Measurements from ENCODE around the gene RER1.

Gene RER1

GRCh38 chr1:2391931-2392509 is 379 bp downstream of the RER1 start:
- DNase-seq: no peak

DNA sequence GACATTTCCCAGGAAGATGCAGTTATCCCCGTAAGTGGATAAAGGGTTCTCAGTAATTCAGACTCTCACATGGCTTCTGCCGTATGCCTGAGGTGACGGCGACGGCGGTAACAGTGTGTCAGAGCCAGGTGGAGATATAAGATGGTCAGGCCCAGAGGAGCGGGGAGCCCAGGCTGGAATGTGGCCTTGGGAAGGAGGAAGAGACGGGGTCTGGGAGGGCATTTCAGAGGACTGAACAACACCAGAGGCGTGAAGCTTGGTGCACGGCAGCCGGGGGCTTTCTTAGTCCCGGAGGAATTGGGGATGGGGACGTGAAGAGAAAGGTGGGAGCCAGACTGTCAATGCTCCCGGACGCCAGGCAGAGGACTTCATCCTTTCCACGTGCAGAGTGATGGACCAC is 1.0 kb downstream of the RER1 start:
- no peak for DNase-seq

DNA sequence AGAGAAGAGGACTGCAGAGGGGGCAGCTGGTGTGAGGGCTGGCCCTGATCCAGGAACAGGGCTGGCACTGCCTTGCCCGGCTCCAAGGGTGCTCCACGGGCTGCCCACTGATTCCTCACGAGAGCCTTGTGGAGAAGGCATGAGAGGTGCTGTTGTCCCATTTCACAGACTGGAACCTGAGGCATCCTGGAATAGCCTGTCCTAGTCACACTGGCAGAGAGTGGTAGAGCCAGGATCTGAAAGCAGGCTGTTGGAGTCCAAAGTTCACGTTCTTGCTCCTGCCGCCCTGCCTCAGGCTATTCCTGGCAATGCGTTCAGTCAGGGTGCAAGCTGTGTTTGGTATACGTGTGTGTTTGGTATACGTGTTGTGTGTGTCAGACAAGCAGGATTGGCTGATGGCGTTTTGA is 1.8 kb downstream of the RER1 start:
- no peak for DNase-seq

DNA sequence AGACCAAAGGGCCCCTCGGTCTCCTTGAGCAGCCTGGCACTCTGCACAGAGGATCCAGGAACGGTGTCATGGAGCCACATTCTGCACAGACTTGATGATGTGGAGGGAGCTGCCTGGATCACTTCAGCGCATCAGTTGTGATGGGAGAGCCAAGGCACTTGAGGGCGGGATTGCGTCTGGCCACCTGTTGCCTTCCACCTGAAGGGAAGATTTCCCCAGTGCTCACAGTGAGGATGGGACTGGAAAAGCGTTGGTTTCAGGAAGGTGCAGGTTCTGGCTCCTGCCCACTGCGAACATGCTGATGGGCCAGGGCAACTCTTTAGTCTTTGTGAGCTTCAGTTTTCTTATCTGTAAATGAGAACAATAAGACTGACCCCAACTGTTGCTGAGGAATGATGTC is 2.6 kb downstream of the RER1 start:
- DNase-seq: no peak

DNA sequence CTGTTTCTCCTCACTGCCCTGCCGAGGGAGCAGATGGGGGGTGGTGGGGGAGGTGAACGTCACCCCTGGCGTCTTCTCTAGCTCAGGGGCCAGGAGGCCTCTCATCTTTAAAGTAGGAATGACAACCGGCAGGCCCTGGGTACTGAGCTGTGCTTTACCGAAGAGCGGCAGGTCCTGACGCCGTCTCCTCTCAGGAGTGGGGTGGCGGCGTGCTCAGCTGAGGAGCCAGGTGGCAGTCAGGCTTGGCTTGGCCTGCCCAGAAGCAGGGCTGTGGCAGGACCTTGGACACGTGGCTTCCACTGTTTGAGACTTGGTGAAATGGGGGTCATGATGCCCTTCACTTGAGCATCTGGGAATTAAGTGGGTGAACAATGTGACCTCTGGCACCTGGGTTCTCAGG is 3.1 kb downstream of the RER1 start:
- no peak for DNase-seq

- DNase-seq: no peak
These were observed 3.6 kb downstream of the RER1 start for GRCh38 chr1:2395245-2395644.

DNA sequence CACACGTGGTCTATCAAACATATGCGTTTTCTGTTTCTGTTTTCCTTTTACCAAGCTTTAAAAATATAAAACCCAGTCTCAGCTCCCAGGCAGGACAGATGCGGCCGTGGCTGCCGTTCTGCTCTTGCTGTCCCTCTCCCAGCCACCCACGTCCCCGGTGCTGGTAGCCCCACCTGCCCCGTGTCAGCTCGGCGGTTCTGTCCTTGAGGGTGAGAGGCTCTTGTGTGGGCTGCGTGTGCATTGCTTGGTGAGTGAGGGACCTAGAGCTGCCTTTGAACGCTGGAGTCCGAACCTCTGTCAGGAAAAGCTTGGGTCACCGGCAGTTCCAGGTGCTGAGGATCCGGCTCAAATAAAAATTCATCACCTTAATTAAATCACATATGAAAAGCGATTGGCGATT is 4.4 kb downstream of the RER1 start:
- DNase-seq: no peak

GRCh38 chr1:2396476-2396875 is 4.8 kb downstream of the RER1 start:
- DNase-seq: no peak

- no peak for DNase-seq
These were observed 5.5 kb downstream of the RER1 start for GRCh38 chr1:2397007-2397679.

DNA sequence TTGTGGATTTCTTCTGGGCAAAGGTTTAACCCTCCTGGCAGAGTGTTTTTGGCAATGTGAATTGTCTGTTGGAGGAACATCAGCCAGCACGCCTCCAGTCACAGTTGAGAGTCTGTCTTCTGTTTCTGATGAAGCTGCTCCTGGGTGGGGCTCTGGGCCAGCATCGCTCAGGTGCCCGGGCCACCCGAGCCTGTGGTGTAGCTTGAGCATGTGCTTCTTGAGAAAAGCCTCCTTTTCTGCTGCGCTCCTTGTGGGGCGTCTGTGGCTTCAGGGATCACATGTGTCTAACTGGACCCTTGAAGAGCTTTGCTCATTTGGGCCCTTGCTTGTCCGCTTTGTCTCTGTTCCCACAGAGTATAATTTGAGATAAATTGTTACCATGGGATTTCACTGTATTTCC is 7.2 kb downstream of the RER1 start:
- DNase-seq: no peak

- DNase-seq: no peak
These were observed 8.4 kb downstream of the RER1 start for GRCh38 chr1:2399890-2400575.

GRCh38 chr1:2400576-2400909 is 8.9 kb downstream of the RER1 start:
- no peak for DNase-seq

GRCh38 chr1:2400950-2401649 is 9.5 kb downstream of the RER1 start:
- DNase-seq: no peak

DNA sequence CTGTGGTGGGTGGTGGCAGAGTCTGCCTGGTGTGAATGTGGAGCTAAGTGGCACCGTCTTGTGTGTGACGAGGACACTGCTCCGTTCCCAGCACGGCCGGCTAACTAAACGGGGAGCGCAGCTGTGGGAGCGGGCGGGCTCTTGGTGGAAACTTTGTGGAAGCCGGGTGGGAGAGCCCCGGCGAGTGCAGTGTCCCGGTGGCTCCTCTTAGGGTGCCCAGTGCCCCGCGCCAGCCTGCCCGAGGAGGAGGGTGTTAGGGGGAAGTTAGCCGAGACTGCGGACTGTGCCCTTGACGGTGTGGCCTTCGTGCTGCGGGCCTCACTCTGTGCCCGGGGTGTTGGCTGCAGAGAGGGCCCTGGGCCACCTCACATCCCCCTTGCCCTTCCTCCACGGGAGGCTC is 10.8 kb downstream of the RER1 start:
- no peak for DNase-seq

GRCh38 chr1:2403273-2403672 is 11.6 kb downstream of the RER1 start:
- DNase-seq: no peak

GRCh38 chr1:2404142-2404889 is 12.7 kb downstream of the RER1 start:
- DNase-seq: no peak

GRCh38 chr1:2404890-2405511 is 13.4 kb downstream of the RER1 start:
- DNase-seq: no peak

DNA sequence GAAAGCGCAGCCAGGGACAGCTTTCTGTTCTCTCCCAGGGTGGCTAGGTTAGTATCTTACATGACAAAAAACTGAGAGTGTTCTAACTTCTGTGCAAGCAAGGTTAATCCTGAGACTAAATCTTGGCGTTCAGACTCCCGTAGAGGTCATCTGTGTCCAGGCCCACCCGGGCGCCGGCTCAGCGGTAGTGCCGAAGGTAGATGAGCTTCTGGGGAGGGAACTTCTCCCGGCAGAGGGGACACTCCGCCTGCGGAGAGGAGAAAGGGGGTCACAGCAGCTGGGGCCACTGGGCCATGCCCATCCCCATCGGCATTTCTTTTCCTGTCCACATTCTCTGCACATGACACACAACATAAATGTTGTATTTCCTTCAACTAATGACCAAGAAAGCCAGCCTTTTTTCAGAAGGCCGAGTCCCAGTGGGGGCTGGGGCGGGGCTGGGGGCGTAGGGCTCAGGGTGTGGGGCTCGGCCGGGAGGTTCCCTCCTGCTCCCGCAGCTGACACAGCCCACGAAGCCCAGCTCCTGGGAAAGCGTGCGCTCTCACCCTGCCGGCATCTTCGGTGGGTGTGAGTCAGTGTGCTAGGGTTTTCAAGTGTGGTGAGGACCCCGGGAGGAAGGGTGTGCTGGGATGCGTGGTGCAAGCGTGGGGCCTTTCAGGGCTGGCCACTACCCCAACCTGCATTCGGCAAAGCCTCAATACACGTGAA is 14.1 kb downstream of the RER1 start:
- no peak for DNase-seq

DNA sequence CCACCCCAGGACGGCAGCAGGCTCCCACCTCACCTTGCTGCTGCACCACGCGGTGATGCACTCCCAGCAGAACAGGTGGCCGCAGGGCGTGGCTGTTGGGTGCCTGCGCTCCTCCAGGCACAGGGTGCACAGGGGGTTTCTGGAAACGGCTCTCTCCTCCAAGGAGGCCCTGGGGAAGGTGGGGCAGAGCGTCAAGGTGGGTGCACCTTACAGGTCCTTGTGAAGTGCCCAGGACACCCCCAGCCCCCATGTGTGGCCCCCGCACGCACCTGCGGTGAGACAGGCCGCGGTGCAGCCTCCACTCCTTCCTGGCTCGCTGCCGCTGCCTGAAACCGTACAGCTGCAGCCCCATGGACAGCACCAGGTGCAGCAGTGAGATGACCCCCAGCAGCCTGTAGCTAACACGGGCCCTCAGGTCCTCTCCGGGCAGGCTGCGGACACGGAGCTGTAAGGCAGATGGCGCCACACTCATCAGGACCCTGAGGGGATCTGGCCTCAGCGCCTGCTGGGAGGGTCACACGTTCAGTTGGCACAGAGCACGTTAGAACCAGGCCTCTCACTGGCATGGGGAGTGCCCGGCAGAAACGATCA is 14.9 kb downstream of the RER1 start:
- no peak for DNase-seq

DNA sequence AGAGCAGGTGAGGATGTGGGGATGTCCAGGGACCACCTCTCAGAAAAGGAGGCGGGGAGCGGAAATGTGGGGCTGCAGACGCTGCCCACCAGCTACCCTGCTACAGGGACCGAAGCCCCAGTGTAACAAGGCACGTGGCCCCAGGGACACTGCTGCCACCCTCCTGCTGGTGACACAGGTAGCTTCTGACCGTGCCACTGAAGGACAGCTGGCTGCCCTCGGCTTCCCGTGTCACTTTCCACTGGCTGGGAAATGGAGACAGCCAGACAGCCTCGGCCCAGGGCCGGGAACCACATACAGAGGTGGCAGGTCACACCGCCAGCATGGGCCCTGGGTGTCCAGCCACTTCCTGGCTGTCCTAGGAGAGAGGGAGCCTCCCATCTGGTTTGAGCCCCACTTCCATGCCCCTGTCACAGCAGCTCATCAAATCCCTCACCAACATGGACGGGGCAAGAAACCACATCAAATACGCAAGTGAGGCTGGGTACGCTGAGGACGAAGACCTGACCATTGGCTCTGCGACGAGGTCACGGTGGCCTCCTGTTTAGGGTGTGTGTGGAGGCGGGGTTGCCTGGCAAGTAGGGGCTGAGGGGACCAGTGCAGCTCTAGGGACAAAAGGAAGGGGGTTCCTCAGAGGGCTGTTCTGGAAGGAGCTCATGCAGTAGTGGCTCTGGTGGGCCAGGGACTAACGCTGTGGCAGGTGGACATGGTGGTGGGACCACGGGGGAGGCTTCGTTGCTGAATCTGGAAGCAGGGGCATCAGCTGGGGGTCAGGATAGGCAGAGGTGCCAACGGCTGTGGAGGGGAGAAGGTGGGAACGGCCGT is 15.7 kb downstream of the RER1 start:
- no peak for DNase-seq

DNA sequence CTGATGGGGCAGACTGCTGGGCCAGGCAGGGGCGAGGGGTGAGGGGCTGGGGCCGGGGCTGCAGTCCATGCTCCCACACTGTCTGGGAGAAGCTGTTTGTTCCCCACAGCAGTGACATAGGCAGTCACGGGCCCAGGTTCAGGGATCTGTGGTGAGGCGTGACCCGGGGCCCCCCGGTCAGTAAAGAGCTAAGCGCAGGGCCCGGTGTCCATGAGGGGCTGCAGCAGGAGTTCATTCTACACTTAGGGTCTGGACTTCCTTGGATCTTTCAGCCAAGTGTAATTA is 16.3 kb downstream of the RER1 start:
- no peak for DNase-seq

Measured in femur (tissue), 1 donor.